ENCODE results near the gene SRD5A1.

The SRD5A1 gene

DNA sequence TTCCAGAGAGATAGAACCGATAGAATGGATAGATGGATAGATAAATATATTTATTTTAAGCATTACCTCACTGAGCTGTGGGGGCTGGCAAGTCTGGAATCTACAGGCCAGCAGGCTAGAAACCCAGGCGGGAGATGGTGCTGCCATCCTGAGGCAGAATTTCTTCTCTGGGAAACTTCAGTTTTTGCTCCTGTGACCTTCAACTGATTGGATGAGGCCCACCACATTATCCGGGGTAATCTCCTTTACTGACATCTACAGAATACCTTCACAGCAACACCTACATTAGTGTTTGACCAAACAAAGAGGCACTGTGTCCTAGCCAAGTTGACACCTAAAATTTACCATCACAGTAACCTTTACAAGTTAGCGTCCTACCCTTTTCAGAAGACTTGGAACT lies 50.8 kb downstream of the SRD5A1 start:
- no peak for DNase-seq (ENCODE audit: low spot score)

DNA sequence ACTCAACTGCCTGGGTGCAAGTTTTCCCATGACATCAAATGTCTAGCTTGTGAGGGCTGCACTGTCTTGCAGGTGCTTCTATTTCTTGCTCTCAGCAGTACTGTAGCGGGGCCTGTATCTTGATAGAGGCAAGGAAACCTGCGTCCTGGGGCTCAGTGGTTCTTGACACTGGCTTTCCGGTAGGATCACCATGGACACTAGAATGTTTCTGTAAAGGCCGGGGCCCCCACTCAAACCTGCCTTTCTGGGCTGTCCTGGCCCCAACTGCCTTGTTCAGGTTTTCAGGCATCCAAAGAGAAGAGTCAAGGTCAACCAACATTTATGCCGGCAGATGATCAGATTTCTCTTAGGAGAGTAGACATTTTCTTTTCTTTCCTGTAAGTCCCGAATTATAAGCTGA lies 53.3 kb downstream of the SRD5A1 start:
- no peak for DNase-seq (ENCODE audit: low spot score)

DNA sequence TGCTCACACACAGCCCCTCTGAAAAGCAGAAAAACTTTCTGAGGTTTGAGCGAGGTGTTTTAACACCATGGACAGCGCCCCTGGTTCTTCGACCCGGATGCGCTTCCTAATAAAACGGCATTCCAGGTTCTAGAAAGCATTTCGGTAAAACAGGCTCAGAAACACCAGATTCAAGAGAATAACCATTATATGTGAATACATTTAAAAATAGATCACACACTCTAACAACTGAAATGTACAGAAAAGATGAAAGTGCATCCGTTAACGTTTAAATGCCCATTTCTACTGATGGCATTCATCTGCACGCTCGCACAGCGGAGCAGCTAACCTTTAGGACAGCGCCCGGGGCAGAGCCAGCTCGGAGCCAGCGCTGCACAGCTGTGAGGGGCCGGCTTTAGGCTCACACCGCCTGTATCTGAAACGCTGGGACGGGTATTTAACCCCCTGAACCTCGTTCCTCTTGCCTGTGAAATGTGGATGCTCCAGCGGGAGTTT lies 53.7 kb downstream of the SRD5A1 start:
- peak; percentile 76 for DNase-seq (ENCODE audit: low spot score)

DNA sequence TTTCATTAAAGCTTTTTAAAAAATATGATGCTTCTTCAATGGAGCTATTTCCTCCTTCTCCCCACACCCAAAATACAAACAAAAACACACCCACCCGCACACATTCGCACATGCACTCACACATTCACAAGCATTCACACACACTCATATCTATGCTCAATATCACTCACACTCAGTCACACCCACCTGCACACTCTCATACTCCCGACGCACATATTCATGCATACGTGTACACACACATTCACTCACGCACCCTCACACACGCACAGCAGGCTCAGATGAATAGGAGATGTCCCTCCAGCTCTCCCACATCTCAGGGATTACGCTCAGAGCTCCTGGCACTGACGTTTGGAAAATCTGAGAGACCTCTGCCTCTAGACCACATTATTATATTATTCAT lies 54.3 kb downstream of the SRD5A1 start:
- DNase-seq (ENCODE audit: low spot score), result no peak

DNA sequence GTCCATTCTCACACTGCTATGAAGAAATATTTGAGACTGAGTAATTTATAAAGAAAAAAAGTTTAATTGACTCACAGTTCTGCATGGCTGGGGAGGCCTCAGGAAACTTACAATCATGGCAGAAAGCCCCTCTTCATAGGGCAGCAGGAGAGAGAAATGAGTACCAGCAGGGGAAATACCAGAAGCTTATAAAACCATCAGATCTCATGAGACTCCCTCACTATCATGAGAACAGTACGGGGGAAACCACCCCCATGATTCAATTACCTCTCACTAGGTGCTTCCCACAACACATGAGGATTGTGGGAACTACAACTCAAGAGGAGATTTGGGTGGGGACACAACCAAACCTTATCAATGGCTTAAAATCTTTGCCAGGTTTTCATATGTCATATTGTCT lies 59.7 kb downstream of the SRD5A1 start:
- no peak for DNase-seq (ENCODE audit: low spot score)

DNA sequence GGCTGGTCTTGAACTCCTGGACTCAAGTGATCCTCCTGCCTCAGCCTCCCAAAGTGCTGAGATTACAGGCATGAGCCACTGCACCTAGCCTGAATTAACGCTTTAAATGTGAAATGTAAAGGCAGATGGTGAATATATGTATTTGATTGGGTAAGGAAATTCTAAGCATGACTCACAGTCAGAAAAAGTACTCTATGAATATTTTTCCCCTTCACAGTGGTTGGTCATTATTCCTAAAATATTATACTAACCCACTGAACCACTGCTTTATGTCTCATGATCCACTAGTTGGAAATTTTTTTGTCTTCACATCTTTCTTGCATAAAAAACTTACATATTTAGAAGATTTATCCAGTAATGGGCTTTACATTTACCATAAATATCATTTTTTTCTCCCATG lies 65.5 kb downstream of the SRD5A1 start:
- DNase-seq (ENCODE audit: low spot score), result no peak

DNA sequence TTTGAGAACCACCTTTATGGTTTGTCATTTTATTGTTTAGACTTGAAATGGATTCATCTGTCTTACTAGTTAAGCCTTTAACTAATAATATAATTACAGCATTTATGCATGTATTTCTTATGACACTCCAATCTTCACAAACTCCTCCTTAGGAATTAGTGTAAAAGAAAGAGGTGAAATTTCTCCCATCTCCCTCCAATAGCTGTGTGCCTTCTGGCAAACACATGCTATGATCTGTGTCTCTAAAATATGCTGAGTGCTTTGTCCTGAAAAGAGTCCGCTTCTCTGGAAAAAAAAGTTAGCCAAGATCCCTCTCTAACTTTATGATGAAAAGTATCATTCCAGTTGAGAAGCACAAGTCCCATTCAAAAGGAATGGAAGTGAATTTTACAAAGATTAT lies 66.1 kb downstream of the SRD5A1 start:
- no peak for DNase-seq (ENCODE audit: low spot score)

DNA sequence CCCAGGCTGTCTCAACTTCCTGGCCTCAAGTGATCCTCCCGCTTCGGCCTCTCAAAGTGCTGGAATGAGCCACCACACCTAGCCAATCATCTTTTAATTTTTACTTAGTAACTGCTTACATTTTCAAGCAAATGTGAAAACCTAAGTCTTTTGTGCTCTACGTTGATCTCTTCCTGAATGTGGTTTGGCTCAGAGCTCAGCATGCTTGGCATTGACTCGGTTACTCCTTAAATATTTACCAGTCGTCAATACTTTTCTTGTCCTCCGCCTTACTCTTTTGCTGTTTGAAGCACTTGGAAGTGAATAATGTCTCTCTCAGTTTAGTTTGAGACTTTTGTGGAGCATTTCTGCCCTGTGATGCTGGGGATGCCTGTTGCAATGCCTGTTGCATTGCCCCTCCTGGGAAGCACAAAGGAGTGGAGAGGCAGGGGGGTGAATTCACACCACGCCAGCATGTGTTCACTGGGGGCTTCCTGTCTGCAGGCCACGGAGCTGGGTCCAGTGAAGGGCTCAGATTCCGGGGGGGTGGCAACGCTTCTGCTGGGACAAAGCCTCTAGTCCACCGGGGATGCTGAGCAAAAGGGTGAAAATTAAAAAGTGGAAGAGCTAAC lies 66.9 kb downstream of the SRD5A1 start:
- no peak for DNase-seq (ENCODE audit: low spot score)

DNA sequence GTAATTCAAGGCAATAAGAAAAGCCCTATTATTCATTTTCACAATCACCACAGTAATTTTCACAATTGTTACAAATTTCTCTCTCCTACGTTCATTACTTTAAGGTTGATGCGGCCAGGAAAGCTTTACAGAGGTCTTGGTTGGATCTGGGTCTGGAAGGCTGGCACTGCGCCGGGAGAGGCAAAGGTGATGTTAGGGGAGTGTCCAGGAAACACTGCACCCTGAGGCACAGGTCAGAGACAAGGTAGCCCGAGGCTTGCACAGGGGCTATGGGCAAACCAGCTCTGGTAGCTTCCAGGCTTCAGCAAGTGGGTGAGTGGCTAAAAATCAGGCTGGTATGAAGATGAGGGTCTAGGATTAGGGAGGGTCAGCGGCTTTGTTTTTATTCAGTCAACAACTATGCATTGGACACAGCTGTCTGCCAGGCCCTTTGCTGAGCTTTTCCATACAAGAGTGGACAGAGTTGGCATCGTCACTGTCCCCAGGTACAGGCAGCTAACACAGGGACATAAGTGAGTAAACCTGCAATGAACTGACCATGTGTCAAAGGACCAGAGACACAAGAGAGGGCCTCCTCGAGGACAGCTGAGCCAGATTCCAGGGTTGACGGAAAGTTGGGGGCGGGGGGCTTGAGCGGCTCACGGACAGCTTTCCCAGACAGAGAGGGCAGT lies 67.6 kb downstream of the SRD5A1 start:
- DNase-seq (ENCODE audit: low spot score), result no peak

DNA sequence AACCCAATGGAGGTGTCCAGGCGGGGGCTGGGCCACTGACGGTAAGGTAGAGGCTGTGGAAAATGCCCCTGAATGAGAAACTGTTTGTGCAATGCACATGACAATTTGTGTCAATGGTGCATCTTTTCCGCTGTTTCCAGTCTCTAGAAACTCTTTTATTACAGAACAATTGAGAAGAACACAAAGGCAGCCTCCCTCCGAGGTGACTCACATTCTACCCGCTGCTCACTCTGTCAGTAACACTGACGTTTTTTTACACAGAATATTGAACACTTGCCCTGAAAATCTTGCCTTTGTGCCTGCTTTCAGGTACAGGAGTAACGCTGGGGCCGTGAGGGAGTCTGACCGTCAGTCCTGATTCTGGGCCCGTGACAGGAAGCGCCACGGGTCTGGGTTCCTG lies 68.3 kb downstream of the SRD5A1 start:
- no peak for DNase-seq (ENCODE audit: low spot score)

DNA sequence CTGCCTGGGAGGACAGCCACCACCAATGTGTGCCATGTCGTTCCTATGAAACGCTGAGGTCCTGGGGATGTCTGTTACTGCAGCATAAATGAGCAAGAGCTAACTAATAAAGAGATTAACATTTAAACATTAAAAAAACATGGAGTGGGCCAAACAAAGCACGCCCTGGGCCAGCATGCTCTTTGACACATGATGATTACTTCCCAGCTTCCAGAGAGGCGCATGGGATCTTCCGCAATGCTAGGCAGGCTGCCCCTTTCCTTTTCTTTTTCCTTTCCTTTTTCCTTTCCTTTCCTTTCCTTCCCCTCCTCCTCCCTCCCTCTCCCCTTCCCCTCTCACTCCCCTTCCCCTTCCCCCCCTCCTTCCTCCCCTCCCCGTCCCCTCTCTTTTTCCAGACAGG lies 69.4 kb downstream of the SRD5A1 start:
- DNase-seq (ENCODE audit: low spot score), result no peak

DNA sequence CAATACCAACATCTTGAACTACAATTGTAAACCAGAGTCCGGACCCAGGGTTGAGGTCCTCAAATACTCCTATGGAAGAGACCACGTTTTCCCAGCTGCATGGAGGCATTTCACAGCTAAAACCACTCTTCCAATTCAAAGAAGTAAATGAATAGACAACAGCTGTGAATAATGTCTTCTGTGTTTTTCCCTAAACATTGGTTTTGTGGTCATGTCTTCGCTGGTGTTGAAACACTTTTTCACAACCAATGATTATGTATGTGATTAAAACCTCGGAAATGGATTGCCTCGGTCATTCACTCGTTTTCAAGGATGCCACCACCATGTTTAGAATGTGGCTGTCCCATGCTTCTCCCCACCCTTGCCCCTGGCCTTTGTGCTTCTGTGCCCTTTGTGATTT lies 70.6 kb downstream of the SRD5A1 start:
- no peak for DNase-seq (ENCODE audit: low spot score)

DNA sequence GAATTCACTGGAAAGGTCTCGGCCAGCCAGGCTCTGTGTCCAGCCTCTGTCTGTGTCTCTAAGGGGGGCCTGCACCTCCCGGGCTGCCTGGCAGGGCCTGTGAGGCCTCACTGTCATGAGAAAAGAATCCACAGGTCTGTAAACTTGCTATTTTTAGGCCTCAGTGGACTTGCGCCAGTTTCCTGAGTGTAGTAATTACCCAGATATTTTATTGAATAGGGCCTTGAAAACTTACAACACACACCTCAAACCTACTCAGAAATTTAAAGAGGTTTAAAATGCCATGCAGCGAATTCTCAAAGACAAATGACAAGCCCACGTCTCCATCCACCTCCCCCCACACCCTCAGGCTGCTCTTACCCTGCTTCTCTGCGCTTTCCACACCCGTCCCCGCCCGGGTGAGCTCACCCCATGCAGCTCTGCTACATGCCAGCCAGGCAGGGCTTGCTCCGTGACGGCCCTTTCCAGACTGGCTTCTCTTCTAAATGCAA lies 71.2 kb downstream of the SRD5A1 start:
- no peak for DNase-seq (ENCODE audit: low spot score)

DNA sequence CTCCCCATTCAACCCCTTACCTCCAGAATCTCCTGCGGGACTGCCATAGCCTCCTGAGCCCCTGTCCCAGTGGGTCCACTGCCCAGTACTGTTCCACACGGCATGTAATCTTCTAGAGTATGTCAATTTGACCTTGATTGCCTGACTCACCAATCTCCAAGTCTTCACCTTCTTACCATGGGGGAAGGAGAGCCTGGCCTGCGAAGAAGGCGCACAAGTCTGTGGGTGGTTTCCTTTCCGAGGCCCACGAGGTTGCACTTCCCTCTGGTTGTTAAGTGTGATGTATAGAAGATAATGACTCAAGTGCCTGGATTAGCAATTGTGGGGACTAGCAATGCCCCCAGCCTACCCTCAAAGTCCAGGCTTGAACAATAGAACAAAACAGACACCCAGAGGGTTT lies 71.8 kb downstream of the SRD5A1 start:
- no peak for DNase-seq (ENCODE audit: low spot score)

DNA sequence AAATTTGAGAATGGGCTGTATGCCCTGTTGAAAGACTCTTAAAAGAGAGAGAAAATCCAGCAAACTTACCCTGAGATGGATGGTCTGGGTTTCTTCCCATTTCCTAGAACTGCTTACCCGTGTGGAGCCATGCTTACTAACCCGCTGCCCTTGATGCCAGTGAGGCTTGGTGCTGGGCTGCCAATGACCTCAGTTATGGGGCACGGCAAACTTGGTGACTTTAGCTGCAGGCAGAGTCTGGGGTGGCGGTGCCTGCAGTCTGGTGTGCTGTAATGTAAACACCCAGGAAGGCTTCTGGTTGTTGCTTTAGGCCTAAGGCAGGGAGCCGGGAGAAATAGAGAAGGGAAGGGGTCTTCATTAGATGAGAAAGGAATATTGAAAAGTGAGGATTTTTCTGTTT lies 72.7 kb downstream of the SRD5A1 start:
- DNase-seq (ENCODE audit: low spot score), result no peak

DNA sequence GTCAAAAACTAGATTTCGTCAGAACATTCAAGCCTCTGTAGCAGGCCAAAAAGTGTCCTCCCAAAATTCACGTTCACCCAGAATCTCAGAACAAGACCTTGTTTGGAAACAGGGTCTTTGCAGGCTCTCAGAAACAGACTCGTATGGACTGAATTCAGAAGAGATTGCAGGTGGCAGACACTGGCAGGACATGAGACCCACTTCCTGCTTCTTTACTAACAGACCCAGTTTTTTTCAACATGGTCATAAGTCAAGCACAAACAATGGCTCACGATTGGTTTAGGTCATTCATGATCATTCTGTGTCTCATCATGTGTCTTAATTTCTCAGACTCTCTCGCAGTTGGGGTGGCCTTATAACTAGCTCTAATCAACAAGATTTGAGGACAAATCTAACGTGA lies 74.6 kb downstream of the SRD5A1 start:
- DNase-seq (ENCODE audit: low spot score), result no peak

DNA sequence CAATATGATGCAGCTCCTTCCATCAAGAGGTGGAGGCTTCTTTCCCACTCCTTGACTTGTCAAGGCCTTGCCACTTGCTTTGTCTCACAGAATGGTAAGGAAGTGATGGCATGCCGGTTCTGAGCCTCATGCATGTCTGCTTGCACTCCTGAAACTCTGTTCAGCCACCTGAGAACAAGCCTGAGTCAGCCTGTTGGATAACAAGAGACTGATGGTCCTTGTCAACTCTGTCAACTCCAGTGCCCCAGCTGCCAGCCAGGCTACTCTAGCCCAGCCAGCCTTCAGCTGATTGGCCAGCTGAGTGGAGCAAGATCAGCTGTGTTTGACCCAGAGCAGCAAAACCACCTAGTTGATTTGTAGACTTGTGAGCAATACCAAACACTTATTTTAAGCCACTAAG lies 75.6 kb downstream of the SRD5A1 start:
- no peak for DNase-seq (ENCODE audit: low spot score)

DNA sequence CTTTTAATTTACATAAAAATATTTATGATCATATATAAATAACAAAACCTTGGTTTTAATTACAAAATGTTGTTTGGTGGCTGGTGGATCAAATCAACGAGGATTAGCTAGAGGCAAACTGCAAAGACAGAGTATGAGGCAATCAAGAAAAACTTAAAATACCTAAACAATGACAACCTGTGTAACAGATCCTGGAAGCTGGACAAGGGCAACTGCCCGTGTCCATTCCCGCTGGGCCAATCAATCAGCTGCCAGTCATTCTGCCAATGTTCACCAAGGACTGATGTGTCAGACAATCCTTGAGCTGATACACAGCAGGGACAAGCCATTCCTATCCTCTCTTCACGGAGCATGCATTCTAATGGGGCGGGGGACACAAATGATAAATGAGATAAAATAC lies 76.8 kb downstream of the SRD5A1 start:
- no peak for DNase-seq (ENCODE audit: low spot score)

DNA sequence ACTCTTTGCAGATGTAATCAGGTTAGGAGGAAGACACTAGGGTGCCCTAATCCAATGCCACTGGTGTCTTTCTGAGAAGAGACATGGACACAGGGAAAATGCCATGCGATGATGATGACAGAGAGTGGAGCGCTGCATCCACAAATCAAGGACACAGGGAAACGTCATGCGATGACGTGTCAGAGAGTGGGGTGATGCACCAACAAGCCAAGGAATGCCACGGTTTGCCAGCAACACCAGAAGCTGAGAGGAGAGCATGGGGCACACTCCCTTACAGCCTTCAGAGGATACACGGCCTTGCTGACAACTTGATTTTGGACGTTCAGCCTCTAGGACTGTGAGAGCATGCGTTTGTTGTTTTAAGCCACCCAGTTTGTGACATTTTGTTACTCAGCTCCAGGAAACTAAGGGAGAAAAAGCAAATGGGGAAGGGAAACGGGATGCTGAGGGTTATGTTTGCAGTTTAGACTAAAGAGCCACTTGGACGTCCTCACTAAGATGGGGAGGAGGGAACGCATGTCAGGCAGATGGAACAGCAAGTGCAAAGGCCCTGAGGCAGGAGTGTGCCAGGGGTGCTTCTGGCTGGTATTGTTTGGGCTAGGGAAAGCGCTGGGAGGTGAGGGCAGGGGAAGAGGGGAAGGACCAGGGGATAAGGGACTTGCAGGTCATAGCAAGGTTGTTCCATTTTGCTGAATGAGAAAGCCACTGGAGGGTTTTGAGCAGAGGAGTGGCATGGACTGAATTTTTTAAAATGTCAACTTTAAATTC lies 77.5 kb downstream of the SRD5A1 start:
- no peak for DNase-seq (ENCODE audit: low spot score)

DNA sequence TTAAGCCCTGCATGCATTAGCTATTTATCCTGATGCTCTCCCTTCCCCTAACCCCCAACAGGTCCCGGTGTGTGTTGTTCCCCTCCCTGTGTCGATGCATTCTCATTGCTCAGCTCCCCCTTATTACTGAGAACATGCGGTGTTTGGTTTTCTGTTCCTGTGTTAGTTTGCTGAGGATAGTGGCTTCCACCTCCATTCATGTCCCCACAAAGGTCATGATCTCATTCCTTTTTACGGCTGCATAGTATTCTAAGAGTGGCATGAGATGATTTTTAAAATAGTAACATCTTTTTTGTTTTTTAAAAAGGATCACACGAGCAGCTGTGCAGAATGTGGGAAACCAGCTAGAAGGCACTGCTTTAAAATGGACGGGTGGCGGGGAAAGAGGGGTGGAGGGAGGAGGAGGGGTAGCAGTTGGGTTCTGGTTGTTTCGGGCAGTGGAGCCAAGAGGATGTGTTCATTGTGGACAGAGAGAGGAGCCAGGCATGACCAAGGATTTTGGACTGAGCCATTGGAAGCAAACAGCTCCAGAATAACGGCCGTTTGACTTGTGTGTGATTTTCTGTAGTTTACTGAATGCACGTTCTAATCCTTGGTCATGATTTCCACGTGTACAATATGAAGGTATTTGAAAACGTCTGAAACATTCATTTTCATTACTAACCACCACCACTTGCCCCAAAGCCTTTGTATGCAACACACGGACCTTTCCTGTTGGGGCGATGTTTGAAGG lies 78.3 kb downstream of the SRD5A1 start:
- DNase-seq (ENCODE audit: low spot score), result no peak

DNA sequence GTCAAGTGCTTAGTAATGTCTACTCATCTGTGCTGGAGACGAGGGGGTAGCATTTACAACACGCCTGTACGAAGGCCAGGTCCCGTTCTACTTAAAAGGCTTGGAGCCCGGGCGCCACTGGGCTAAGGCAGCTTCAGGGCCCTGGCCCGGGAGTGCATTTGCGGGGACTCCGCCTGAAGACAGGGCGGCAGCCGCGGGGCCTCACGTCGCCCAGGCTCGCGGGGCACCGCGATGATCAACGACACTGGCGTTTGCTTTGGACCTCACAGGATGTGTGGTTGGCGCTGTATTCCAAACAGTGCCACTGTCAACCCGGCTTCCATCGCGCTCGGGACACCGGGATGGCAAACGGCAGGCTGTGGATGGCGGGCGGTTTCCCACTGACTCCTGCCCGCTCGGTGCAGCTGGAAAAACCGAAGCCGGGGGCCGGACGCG lies 78.9 kb downstream of the SRD5A1 start:
- DNase-seq (ENCODE audit: low spot score), result peak; percentile 51

DNA sequence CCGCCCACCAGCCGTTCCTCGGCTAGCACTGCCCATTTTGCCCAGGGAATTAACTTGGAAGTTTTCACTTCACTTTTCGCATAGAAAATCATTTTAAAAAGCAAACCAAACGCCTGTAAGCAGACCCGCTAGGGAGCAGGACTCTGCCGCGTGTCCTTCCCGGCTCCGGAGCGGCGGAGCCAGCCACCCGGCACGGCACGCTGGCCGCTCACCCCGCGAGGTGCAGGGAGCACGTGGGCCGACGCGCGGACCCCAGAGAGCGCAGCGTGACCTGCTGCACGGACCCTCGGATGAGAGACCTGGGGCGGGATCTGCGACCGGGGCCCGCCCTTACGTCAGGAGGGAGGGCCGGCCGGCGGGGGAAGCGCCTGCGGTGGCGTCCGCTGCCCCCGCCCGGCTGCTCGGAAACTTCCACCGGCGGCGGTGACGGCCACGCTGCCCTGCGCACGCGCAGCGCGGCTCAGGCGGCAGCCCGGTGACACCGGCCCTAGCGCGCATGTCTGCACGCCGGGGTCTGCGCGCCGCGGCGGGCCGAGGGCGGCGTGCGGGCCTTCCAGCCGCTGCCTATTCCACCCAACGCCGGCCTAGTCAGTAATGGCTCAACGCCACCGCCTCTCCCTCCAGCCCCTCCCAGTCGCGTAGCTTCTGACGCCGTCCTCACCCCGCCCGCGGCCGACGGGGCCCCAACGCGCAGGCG lies 79.5 kb downstream of the SRD5A1 start:
- peak; percentile 96 for DNase-seq (ENCODE audit: low spot score)

All from iPS-NIHi11 (cell line).